Activated CD4-positive, alpha-beta memory T cell treated with anti-CD3 and anti-CD28 coated beads, Interleukin-2, amount 10 ng/mL, durations not matched to agents 7 days and 5 days (primary cell): Measurements from ENCODE around the gene DUSP18. TPM values are rescaled to one million over a fixed set of nuclear protein-coding genes. Genes with fewer than 3 reads are reported as not detected.
A peak's percentile ranks its signal among the peaks of the same experiment; 100 is the strongest.
"Not testable (repeated sequence)": the region's sequence is repeated elsewhere in the genome, so short reads cannot be mapped to it uniquely, and the experiment has no call there.

Experiments
- CTCF ChIA-PET: fragments of 350-600 bp; sonication (Branson Sonifier 250); formaldehyde crosslinking; loops from one replicate; lab custom pipeline; 2021; ENCODE audit warnings: antibody characterized with exemption, inconsistent platforms; lab: Charles Lee
- POLR2A ChIA-PET: fragments of 350-600 bp; sonication (Branson Sonifier 250); formaldehyde crosslinking; loops from one replicate; lab custom pipeline; 2021; ENCODE audit warnings: antibody characterized with exemption; lab: Charles Lee
- DNase-seq: peaks from one replicate; pipeline ENCODE4 v3.0.0-alpha.2; 2020
- H3K27ac Mint-ChIP-seq: one replicate; pipeline ENCODE4 v1.8.0; 2021; ENCODE audit warnings: mild to moderate bottlenecking, mixed read lengths
- H3K27me3 Mint-ChIP-seq: one replicate; pipeline ENCODE4 v1.8.0; 2021; ENCODE audit warnings: mixed read lengths
- H3K36me3 Mint-ChIP-seq: one replicate; pipeline ENCODE4 v1.8.0; 2021; ENCODE audit warnings: low read depth, mixed read lengths
- H3K4me1 Mint-ChIP-seq: one replicate; pipeline ENCODE4 v1.8.0; 2021; ENCODE audit warnings: mixed read lengths
- H3K4me3 Mint-ChIP-seq: one replicate; pipeline ENCODE4 v1.8.0; 2021; ENCODE audit warnings: mild to moderate bottlenecking, mixed read lengths
- H3K9me3 Mint-ChIP-seq: one replicate; pipeline ENCODE4 v1.8.0; 2021; ENCODE audit warnings: mixed read lengths
- total RNA-seq, 2 experiments: library from RNA; stranded (reverse); gene quantifications; one replicate each; pipeline ENCODE4 v1.2.3, GENCODE V29; 2021

Gene DUSP18
- 10 to 100 TPM; 14.3 to 18.5 TPM for total RNA-seq

DNA sequence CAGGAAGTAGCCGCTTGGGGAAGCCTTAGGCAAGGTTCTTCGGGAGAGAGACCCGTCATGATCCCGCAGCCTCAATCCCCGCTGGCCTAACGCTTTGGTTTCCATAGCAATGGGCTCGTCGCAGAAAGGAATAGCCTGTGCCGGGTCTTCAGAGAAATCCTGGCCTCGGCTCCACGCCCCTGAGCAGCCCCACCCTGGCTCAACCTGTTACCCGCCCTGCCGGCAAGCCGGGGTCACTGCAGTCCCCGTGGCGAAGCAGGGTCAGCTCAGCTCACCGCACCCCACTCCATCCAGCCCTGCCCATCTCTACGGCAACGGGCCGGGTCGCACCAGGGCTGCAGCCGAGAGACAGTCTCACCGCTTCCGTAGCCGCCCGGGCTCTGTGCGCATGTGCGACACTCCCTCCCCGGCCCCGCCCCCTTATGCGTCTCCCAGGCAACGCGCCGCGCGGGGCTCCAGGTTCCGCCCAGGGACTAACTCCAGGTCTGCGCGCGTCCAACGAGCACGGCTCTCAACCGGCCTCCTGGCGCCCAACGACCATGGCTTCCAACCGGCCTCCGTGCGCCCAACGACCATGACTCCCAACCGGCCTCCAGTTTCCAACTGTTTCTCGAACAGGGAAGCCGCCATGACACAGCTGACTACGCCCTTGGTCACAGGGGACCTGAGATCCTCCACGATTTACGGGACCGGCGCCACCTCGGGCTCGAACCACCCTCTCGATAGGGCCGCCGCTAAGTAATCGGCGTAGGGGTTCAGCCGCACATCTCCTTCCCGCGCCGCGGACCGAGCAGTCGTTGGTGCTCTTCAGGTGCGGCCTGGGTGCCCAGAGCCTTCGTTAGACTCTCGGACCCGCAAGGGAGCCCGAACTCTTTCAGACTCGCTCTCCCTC is at the start of gene DUSP18:
Gene DUSP18, minus strand, starts transcription at position 382 of the 892 bp plus-strand sequence. CDS start 3,872 bp downstream, outside the sequence.
- Mint-ChIP-seq H3K27ac (peak within 1 kb of the TSS; percentile 81), H3K9me3 (no peaks in the 10 kb centered on the region)

DNA sequence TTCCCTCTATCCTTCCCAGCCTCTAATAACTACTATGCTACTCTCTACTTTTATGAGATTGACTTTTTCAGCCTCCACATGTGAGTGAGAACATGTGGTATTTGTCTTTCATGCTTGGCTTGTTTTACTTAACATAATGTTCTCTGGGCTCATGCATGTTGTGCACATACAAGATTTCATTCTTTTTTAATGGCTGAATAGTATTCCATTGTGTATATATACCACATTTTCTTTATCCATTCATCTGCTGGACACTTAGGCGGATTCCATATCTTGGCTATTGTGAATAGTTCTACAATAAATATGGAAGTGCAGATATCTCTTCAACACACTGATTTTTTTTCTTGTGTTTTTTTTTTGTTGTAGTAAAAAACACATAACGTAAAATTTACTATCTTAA is 46.4 kb upstream of the DUSP18 start:
- Mint-ChIP-seq H3K4me3 (no peak overlapping the region), H3K27ac (no peak overlapping the region), H3K36me3 (peaks cover 4% of the 10 kb centered on the region), H3K27me3 (no peaks in the 10 kb centered on the region), H3K9me3 (peaks cover 4% of the 10 kb centered on the region), H3K4me1 (peaks cover 22% of the 10 kb centered on the region)
- no peak for DNase-seq
- CTCF ChIA-PET, result no interaction called here
- POLR2A ChIA-PET, result no interaction called here

More for the DNA sequence above, at the start of gene DUSP18:
- ChIA-PET POLR2A (interaction anchor here (0.7 to 3.3 kb wide), 8 partner anchors 12 to 302 kb away, joined by 3 to 27 read pairs (median 4); partner anchors contain the start of genes SLC35E4 and TUG1), CTCF (interaction anchor here (1.0 to 3.1 kb wide), 7 partner anchors 18 to 87 kb away, joined by 3 to 20 read pairs (median 4); partner anchors contain the start of gene SLC35E4)
- H3K27me3 Mint-ChIP-seq, result peaks cover 3% of the 10 kb centered on the region
- peaks cover 14% of the 10 kb centered on the region for H3K36me3 Mint-ChIP-seq
- peak within 1 kb of the TSS; percentile 95 for H3K4me3 Mint-ChIP-seq
- H3K4me1 Mint-ChIP-seq, result peaks cover 24% of the 10 kb centered on the region
- peak; percentile 96 for DNase-seq

- no peak for DNase-seq
- CTCF ChIA-PET, result interaction anchor here (1.2 to 1.3 kb wide), 2 partner anchors 43 to 77 kb away, joined by 3 to 4 read pairs; no protein-coding TSS in a partner anchor
- Mint-ChIP-seq H3K36me3 (peaks cover 4% of the 10 kb centered on the region), H3K4me3 (no peak overlapping the region), H3K27ac (no peak overlapping the region), H3K9me3 (peaks cover 4% of the 10 kb centered on the region), H3K27me3 (no peaks in the 10 kb centered on the region), H3K4me1 (peaks cover 23% of the 10 kb centered on the region)
- POLR2A ChIA-PET, result no interaction called here
Observed at GRCh38 chr22:30712094-30712493, 44.4 kb upstream of the DUSP18 start.

DNA sequence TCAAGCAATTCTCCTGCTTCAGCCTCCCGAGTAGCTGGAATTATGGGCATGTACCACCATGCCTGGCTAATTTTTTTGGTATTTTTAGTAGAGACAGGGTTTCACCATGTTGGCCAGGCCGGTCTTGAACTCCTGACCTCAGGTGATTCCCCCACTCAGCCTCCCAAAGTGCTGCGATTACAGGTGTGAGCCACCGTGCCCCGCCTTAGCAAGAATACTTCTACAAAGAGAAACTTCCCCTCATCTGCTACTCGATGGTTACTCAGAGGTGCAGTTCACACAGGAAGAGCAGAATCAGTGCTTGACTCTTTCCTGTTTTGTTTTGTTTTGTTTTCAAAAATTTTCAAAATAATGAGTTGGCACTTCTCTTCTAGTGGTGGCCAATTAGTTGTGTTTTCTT is 42.3 kb upstream of the DUSP18 start:
- peak; percentile 41 for DNase-seq
- H3K27ac Mint-ChIP-seq, result peak overlapping the region; percentile 58
- H3K4me3 Mint-ChIP-seq, H3K27me3 Mint-ChIP-seq, CTCF ChIA-PET, H3K36me3 Mint-ChIP-seq, H3K9me3 Mint-ChIP-seq: not testable (repeated sequence)
- H3K4me1 Mint-ChIP-seq, result peaks cover 38% of the 10 kb centered on the region
- POLR2A ChIA-PET, result interaction anchor here (0.9 to 1.4 kb wide), 3 partner anchors 14 to 30 kb away, joined by 3 to 4 read pairs (median 4); no protein-coding TSS in a partner anchor

DNA sequence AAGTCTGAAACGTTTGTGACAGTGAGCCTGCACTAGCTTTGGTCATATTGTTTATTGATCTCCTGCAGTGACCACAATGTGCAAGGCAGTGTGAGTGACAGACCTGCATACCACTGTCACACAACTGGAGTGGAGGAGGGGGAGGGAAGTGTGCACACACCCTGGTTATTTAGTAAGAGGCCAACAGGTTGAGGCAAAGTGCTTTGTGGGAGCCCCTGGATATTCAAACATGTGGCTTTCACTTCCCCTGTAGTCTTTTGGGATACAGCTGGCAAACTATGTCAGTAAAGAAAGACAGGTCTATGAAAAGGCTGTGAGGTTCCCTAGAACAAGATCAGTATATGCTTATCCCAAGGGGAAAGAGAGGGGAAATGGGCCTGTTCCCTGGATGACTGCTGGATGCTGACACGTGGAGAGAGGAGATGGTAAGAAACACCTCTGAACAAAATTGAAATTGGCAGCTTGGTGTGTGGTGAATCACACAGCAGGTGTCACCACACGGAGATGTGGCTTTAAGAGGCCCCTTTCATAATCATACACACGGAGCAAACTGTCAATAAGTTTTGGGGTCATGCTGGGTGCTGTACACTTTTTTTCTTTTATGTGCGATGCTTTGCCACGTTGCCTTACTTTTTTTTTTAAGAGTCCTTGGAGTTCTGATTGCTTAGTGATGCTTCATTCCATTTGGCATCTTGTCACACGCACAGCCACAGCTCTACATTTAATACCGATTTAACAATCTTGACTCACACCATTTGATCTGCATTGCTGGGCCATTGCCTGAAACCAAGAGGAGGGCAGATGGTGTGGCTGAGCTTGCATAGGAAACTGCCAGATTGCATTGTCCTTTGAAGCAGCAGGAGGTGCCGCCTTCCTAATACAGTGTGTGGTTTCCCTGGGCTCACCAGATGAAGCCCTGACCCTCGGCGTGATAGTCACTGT is 38.3 kb upstream of the DUSP18 start:
- ChIA-PET POLR2A (interaction anchor here (0.9 to 1.8 kb wide), 6 partner anchors 12 to 504 kb away, joined by 3 to 11 read pairs (median 4); partner anchors contain the start of genes OSBP2 and SLC35E4), CTCF (interaction anchor here (0.6 to 2.0 kb wide), 3 partner anchors 40 to 157 kb away, joined by 3 to 12 read pairs (median 3); no protein-coding TSS in a partner anchor)
- Mint-ChIP-seq H3K4me3 (no peak overlapping the region), H3K4me1 (peaks cover 41% of the 10 kb centered on the region), H3K36me3 (peaks cover 4% of the 10 kb centered on the region), H3K27ac (peak overlapping the region; percentile 76), H3K27me3 (no peaks in the 10 kb centered on the region), H3K9me3 (peaks cover 4% of the 10 kb centered on the region)
- DNase-seq, result peak; percentile 45

DNA sequence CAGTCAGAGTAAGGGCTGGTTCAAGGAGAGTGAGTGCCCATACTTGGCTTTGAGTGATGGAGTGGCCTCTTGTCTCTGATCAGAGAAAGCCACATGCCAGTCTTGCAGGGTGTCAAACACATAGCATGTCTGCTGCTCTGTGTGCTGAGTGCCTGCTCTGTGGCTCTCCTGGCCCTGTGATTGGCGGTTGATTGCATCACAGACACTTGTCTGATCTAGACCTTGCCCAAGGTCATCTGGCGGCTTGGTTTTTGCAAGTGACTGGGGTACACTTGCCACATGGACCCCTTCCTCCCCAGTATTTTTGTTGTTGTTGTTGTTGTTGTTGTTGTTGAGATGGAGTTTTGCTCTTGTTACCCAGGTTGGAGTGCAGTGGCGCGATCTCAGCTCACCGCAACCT is 37.3 kb upstream of the DUSP18 start:
- CTCF ChIA-PET, result interaction anchor here (2.0 kb wide), 1 partner anchor 50 kb away, joined by 12 read pairs; no protein-coding TSS in a partner anchor

GRCh38 chr22:30702856-30703255 is 35.2 kb upstream of the DUSP18 start:
- POLR2A ChIA-PET, result interaction anchor here (1.0 kb wide), 1 partner anchor 38 kb away, joined by 3 read pairs; no protein-coding TSS in a partner anchor
- H3K27ac Mint-ChIP-seq, result no peak overlapping the region
- no peaks in the 10 kb centered on the region for H3K36me3 Mint-ChIP-seq
- H3K9me3 Mint-ChIP-seq, result no peaks in the 10 kb centered on the region
- H3K4me1 Mint-ChIP-seq, result peaks cover 28% of the 10 kb centered on the region
- no peak for DNase-seq
- H3K4me3 Mint-ChIP-seq, result no peak overlapping the region
- H3K27me3 Mint-ChIP-seq, result no peaks in the 10 kb centered on the region
- CTCF ChIA-PET, result interaction anchor here (0.9 kb wide), 1 partner anchor 218 kb away, joined by 3 read pairs; no protein-coding TSS in a partner anchor

More for the DNA sequence above, 37.3 kb upstream of the DUSP18 start:
- H3K36me3 Mint-ChIP-seq, result peaks cover 2% of the 10 kb centered on the region
- peaks cover under 1% of the 10 kb centered on the region for H3K9me3 Mint-ChIP-seq
- H3K27me3 Mint-ChIP-seq, result no peaks in the 10 kb centered on the region
- DNase-seq, result no peak
- H3K4me3 Mint-ChIP-seq, result no peak overlapping the region
- POLR2A ChIA-PET, result interaction anchor here (1.4 to 1.8 kb wide), 2 partner anchors 11 to 50 kb away, joined by 4 to 5 read pairs; partner anchors contain the start of gene OSBP2
- peaks cover 36% of the 10 kb centered on the region for H3K4me1 Mint-ChIP-seq
- H3K27ac Mint-ChIP-seq, result peak overlapping the region; percentile 31

- no peak for DNase-seq
- ChIA-PET POLR2A (interaction anchor here (1.0 to 1.2 kb wide), 2 partner anchors 39 to 53 kb away, joined by 3 read pairs; no protein-coding TSS in a partner anchor), CTCF (interaction anchor here (1.3 kb wide), 1 partner anchor 67 kb away, joined by 6 read pairs; the partner anchor contains the start of gene SLC35E4)
- H3K27ac Mint-ChIP-seq, result no peak overlapping the region
- H3K4me1 Mint-ChIP-seq, result peaks cover 28% of the 10 kb centered on the region
- no peaks in the 10 kb centered on the region for H3K27me3 Mint-ChIP-seq
- no peak overlapping the region for H3K4me3 Mint-ChIP-seq
- H3K9me3 Mint-ChIP-seq, result no peaks in the 10 kb centered on the region
- H3K36me3 Mint-ChIP-seq, result no peaks in the 10 kb centered on the region
Observed at GRCh38 chr22:30701872-30702271, 34.2 kb upstream of the DUSP18 start.

DNA sequence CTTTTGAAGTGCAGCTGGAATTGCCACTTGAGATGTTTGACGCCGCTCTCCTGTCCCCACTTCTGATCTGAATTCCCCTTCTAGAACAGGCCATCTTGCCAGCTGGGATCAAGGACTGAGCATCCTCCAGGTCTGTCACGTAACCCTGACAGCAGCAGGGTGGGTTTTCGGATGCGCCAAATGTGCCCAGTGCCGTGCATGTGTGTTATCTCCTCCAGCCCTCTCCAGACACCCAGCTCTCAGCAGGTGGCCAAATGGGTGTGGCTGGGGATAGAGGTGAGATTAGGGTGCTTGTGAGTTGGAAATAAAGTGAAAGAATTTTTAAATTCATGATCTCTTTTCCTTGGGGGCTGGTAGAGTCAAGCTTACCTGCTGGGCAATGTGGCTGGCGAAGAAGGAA is 30.3 kb upstream of the DUSP18 start:
- no peak for DNase-seq
- Mint-ChIP-seq H3K4me3 (no peak overlapping the region), H3K4me1 (peaks cover 24% of the 10 kb centered on the region), H3K9me3 (no peaks in the 10 kb centered on the region), H3K36me3 (no peaks in the 10 kb centered on the region), H3K27me3 (no peaks in the 10 kb centered on the region), H3K27ac (no peak overlapping the region)
- ChIA-PET POLR2A (interaction anchor here (1.2 to 1.3 kb wide), 2 partner anchors 44 to 63 kb away, joined by 3 read pairs; no protein-coding TSS in a partner anchor), CTCF (no interaction called here)

DNA sequence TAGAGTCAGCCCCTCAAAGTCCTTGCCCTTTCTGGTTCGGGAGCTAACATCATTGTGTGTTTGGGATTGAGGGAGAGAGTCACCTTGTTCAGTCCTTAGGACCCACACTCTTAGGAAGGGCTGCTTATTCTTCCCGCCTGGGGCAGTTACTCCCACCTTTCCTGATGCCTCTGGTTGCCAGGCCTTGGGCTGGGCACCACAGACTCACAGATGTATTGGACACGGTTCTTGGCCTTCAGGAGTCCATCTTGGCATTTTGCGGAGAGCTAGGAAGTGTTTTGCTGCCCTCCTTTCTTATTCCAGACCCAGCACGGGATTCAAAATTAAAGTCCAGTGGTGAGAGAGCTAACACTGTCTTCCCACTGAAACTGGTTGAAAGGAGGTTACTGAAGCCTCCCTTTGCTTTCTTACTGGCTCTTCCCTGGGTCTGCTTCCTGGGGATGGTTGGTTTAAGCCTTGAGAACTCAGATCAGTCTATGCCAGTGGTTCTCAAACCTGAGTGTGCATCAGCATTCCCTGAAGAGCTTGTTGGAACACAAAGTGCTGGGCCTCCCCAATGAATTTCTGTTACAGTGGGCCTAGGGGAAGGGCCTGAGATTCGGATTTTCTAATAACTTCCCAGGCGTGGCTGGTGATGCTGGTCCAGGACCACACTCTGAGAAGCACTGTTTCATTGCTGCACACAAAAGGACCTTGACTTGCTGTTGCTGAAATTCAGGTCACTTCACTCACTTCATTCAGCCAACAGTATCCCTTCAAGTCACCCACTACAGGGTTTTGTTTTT is 28.4 kb upstream of the DUSP18 start:
- H3K4me1 Mint-ChIP-seq, result peaks cover 23% of the 10 kb centered on the region
- no peaks in the 10 kb centered on the region for H3K36me3 Mint-ChIP-seq
- POLR2A ChIA-PET, result interaction anchor here (1.2 to 2.4 kb wide), 2 partner anchors 14 to 48 kb away, joined by 3 to 11 read pairs; no protein-coding TSS in a partner anchor
- CTCF ChIA-PET, result interaction anchor here (1.1 to 1.4 kb wide), 3 partner anchors 49 to 61 kb away, joined by 4 to 6 read pairs (median 5); no protein-coding TSS in a partner anchor
- H3K4me3 Mint-ChIP-seq, result peak overlapping the region; percentile 73
- no peak for DNase-seq
- H3K27ac Mint-ChIP-seq, result no peak overlapping the region
- H3K27me3 Mint-ChIP-seq, result no peaks in the 10 kb centered on the region
- no peaks in the 10 kb centered on the region for H3K9me3 Mint-ChIP-seq

DNA sequence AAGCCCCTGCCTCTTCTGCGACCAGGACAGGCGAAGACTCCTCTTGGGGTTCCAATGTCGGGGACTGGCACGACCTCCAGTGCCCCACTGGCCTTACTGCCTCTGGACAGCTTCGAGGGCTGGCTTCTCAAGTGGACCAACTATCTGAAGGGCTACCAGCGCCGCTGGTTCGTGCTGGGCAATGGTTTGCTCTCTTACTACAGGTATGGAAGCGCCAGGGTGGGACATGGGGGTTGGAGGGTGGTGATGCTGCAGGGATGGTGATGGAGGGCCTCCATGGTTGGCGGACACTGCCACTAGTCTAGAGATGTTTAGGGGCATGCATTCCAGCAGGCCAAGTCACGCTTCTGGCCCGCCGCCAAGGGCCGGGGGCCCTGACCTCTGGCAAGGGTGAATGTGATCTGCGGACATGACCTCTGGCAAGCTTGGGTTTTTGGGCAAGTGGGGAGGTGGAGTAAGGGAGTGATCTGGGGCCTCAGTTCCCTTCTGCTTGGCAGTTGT is 27.7 kb upstream of the DUSP18 start:
- H3K27me3 Mint-ChIP-seq, result no peaks in the 10 kb centered on the region
- no peak overlapping the region for H3K27ac Mint-ChIP-seq
- ChIA-PET CTCF (interaction anchor here (1.1 to 1.4 kb wide), 3 partner anchors 50 to 60 kb away, joined by 4 to 6 read pairs (median 5); no protein-coding TSS in a partner anchor), POLR2A (interaction anchor here (0.6 to 2.4 kb wide), 3 partner anchors 15 to 48 kb away, joined by 3 to 11 read pairs (median 3); no protein-coding TSS in a partner anchor)
- H3K36me3 Mint-ChIP-seq, result no peaks in the 10 kb centered on the region
- peaks cover 23% of the 10 kb centered on the region for H3K4me1 Mint-ChIP-seq
- H3K9me3 Mint-ChIP-seq, result no peaks in the 10 kb centered on the region
- no peak for DNase-seq
- H3K4me3 Mint-ChIP-seq, result peak overlapping the region; percentile 73
